GM12875 (cell line): ENCODE measurements around the gene TOR1AIP2.
"Not testable (repeated sequence)": the region's sequence is repeated elsewhere in the genome, so short reads cannot be mapped to it uniquely, and the experiment has no call there.

Source experiments
- H3K4me3 ChIP-seq: one replicate; pipeline ENCODE4 v1.5.1; 2011; ENCODE audit warnings: low read depth, low read length, control low read depth
- TF ChIP-seq, protein P1 (sequence below): IDR thresholded peaks from 2 replicates; pipeline ENCODE4 v1.5.1; 2011; ENCODE audit warnings: low read depth, mild to moderate bottlenecking, control low read depth, inconsistent platforms, low read length, moderate library complexity, borderline replicate concordance; ENCODE audit not compliant: insufficient read depth

TOR1AIP2 gene

DNA sequence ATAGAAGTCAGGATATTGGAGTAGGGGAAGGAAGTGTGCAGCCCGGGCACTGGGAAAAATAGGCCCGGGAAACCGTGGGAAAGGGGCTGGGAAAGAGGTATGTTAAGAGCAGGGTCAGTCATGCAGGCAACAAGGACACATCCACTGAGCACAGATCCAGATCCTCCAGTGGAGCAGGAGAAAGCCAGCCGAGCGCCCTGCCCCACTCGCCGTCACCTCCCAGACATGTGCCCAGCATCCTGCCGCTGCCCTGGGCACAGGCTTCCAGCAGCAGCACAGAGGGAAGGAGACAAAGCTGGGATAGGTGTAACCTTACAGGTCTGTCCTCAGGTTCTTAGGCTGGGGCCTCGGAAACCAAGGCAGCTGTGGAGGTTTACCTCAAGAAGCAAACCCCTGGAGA, 70.3 kb downstream of the TOR1AIP2 start:
- TF ChIP-seq, protein P1, sequence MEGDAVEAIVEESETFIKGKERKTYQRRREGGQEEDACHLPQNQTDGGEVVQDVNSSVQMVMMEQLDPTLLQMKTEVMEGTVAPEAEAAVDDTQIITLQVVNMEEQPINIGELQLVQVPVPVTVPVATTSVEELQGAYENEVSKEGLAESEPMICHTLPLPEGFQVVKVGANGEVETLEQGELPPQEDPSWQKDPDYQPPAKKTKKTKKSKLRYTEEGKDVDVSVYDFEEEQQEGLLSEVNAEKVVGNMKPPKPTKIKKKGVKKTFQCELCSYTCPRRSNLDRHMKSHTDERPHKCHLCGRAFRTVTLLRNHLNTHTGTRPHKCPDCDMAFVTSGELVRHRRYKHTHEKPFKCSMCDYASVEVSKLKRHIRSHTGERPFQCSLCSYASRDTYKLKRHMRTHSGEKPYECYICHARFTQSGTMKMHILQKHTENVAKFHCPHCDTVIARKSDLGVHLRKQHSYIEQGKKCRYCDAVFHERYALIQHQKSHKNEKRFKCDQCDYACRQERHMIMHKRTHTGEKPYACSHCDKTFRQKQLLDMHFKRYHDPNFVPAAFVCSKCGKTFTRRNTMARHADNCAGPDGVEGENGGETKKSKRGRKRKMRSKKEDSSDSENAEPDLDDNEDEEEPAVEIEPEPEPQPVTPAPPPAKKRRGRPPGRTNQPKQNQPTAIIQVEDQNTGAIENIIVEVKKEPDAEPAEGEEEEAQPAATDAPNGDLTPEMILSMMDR, result no peak

DNA sequence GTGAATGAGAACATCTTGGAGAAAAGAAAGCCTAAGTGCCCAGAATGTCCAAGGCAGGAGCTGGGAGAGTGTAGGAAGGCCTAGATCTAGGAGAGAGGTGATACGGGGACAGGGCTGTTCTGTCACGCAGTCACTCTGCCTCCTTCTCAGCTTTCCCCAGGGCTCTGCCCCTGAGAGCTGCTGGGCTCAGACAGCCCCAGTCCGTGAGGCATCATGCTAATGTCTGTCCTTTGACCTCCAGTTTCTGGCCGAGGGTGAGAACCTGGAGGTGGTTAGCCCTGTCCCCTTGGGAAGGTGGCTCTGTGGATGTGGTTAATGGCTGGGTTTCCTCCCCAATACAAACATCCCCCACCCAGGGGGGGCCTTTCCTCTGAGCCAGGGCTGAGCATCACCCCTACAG, 71.3 kb downstream of the TOR1AIP2 start:
- TF ChIP-seq, protein P1, result no peak
- no peak overlapping the region for H3K4me3 ChIP-seq

More for the DNA sequence above, 70.3 kb downstream of the TOR1AIP2 start:
- H3K4me3 ChIP-seq, result no peak overlapping the region

DNA sequence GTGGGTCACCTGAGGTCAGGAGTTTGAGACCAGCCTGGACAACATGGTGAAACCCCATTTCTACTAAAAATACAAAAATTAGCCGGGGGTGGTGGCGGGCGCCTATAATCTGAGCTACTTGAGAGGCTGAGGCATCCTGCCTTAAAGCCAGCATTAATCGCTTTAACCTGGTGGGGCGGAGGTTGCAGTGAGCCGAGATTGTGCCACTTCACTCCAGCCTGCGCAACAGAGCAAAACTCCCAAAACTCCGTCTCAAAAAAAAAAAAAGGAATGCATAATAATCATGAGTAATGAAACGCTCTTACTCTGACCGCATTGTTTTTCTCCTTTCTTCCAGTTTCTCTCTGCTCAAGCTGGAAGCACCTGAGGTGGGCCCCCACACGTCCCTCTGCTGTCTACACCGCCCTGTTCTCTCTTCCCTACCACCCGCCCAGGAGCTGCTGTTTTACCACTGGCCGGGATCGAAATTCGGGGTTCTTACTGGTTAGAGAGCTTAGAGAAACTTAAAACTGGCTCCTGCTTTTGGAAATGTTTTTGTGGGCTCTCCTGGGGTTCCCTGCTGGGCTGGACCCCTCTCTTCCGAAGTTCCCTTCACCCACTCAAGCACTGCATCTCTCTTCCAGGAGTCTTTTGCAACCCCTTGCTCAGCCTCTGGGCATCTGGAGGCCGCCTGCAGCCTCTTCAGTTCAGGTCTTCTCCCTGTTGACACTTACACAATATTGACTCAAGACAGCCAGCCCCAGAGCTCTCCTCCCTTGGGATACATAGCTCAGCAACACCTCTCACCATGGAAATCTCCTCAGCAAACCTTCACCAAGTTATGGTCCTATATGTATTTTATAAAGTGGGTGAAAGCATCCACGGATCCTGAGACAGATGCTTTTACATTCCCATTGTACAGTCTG, 72.1 kb downstream of the TOR1AIP2 start:
- TF ChIP-seq, protein P1, result no peak
- H3K4me3 ChIP-seq, result no peak overlapping the region

DNA sequence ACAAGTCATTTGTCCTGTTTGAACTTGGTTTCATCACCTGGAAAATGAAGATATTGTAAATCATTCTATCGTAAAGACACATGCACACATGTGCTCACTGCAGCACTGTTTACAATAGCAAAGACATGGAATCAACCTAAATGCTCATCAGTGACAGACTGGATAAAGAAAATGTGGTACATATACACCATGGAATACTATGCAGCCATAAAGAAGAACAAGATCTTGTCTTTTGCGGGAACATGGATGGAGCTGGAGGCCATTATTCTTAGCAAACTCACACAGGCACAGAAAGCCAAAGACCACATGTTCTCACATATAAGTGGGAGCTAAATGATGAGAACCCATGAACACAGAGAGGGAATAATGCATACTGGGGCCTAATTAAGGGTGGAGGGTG, 73.2 kb downstream of the TOR1AIP2 start:
- not testable (repeated sequence) for H3K4me3 ChIP-seq

DNA sequence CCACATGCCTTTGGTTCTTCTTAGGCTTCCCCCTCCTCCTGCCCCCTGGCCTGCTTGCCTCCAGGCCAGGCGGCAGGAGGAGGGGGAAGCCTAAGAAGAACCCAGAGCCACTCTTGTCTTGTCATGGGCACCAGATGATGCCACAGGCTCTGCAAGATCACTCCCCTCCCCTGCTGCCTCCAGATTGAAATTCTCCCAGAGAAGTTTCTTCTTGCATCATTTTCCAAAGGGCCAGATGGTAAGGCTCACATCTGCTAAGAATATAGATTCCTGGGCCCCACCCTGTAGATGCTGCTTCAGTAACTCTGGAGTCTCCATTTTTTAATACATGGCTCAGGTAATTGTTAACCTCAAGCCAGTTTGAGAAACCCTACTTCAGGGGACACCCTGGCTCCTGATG, 73.7 kb downstream of the TOR1AIP2 start:
- TF ChIP-seq, protein P1, result no peak
- no peak overlapping the region for H3K4me3 ChIP-seq

DNA sequence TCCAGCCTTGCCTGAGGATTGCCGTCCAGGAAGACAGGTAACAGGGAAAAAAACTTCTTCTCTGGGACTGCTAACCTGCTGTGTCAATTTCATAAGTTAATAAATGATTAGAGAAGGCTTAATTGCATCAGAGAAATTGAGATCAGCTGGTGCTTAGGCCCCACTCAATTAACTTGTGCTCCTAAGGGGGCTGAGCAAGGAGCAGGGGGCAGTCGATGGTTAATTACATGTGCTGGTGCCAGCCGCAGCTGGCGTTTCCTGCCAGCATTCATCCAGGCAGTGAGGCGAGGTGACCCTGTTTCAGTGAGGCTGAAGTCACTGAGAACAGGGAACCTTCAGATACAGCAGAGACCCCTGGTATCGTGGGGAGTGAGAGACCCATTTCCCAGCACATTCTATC, 74.5 kb downstream of the TOR1AIP2 start:
- no peak overlapping the region for H3K4me3 ChIP-seq

DNA sequence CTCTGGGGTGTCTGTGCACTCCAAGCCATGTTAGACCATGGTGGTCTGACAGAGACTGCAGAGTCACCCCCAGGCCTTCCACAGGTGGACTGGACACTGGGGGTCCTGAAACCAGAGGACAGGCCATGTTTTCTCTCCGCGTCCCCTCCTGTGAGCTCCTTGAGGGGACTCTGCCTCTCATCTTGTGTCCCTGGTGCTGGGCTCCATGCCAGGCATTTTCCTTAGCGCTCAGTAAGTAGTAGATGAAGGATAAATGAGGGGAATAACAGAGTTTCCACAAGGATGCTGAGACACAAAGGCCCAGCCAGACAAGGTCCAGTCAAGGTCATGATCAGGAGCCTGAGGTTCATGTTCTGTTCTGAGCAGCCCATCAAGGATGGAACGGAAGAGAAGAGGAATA, 77.1 kb downstream of the TOR1AIP2 start:
- H3K4me3 ChIP-seq, result no peak overlapping the region
- TF ChIP-seq, protein P1, result no peak

More for the DNA sequence above, 74.5 kb downstream of the TOR1AIP2 start:
- TF ChIP-seq, protein P1, result no peak
